PC-9 (cell line): ENCODE data around the gene ARHGEF26.

Experiments
- EZH2 ChIP-seq: fragments of 200-600 bp; sonication (generic); IDR thresholded peaks from 2 replicates; pipeline ENCODE4 v1.8.0; 2017; ENCODE audit warnings: antibody characterized with exemption, low read depth
- TF ChIP-seq, protein P1 (sequence below): fragments of 200-600 bp; sonication (generic); conservative IDR thresholded peaks from 2 replicates; pipeline ENCODE4 v1.6.1; 2017; ENCODE audit warnings: mixed run types, antibody characterized with exemption, mild to moderate bottlenecking, moderate library complexity

DNA sequence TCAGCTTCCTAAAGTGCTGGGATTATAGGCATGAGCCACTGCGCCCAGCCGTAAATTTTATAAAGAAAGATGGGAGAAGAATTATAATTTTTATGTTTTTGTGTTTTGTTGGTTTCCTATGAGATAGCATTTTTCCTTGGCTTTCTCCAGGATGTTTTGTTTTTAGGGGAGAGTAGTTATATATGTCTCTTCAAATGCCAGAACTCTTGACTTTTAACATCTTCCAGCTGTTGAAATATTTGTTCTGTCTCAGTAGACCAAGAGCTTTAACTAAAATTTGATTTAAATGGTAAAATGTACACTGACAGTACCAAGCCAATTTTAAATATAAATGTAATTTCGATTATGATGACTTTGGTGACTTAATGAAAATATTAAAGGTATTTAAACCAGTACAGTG lies 106.3 kb downstream of the ARHGEF26 start:
- TF ChIP-seq, protein P1, sequence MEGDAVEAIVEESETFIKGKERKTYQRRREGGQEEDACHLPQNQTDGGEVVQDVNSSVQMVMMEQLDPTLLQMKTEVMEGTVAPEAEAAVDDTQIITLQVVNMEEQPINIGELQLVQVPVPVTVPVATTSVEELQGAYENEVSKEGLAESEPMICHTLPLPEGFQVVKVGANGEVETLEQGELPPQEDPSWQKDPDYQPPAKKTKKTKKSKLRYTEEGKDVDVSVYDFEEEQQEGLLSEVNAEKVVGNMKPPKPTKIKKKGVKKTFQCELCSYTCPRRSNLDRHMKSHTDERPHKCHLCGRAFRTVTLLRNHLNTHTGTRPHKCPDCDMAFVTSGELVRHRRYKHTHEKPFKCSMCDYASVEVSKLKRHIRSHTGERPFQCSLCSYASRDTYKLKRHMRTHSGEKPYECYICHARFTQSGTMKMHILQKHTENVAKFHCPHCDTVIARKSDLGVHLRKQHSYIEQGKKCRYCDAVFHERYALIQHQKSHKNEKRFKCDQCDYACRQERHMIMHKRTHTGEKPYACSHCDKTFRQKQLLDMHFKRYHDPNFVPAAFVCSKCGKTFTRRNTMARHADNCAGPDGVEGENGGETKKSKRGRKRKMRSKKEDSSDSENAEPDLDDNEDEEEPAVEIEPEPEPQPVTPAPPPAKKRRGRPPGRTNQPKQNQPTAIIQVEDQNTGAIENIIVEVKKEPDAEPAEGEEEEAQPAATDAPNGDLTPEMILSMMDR = no peak
- no peak for TF ChIP-seq EZH2
